Measurements from ENCODE around the gene P2RX7.

DNA sequence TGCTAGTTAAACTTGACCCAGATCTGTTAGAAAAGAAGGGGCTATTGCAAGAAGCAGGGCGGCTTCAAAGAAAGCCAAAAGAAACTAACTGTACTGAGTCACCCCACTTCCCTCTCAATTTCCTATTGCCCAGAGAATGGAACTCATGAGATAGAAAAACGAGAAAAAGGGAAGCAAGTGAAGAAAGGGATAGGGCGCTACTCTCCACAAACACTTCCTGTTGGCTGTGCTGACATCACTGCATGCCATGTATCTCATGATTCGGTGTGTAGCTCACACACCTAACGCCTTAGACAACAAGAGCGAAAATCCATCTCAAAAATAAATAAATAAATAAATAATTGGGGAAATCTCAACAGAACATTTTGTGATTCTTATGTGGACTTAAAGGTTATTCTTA is 64.2 kb downstream of the P2RX7 start:
- TF ChIP-seq, protein P1, sequence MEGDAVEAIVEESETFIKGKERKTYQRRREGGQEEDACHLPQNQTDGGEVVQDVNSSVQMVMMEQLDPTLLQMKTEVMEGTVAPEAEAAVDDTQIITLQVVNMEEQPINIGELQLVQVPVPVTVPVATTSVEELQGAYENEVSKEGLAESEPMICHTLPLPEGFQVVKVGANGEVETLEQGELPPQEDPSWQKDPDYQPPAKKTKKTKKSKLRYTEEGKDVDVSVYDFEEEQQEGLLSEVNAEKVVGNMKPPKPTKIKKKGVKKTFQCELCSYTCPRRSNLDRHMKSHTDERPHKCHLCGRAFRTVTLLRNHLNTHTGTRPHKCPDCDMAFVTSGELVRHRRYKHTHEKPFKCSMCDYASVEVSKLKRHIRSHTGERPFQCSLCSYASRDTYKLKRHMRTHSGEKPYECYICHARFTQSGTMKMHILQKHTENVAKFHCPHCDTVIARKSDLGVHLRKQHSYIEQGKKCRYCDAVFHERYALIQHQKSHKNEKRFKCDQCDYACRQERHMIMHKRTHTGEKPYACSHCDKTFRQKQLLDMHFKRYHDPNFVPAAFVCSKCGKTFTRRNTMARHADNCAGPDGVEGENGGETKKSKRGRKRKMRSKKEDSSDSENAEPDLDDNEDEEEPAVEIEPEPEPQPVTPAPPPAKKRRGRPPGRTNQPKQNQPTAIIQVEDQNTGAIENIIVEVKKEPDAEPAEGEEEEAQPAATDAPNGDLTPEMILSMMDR (IDR thresholded peaks at IDR 0.05): no peak
- no peak for TF ChIP-seq POLR2A (IDR thresholded peaks at IDR 0.05)
